HCT116 (cell line): ENCODE results near the gene PLAC8L1. TPM values are rescaled to one million over a fixed set of nuclear protein-coding genes. Genes with fewer than 3 reads are reported as not detected.
"Not testable (repeated sequence)": the region's sequence is repeated elsewhere in the genome, so short reads cannot be mapped to it uniquely, and the experiment has no call there.

Experiments used
- ATAC-seq: fragments of 200-7000 bp; cut with Tn5 transposase; 2 replicates; pipeline ENCODE4 v1.9.1; 2020; ENCODE audit warnings: mild to moderate bottlenecking, moderate library complexity
- BruUV-seq: library from RNA; stranded (reverse); fragments of 400-500 nt; replicated peaks from 2 replicates; lab custom pipeline; 2021; lab: Mats Ljungman, UMichigan
- CTCF ChIA-PET: fragments of 300-600 bp; sonication (Branson Sonifier 250); formaldehyde crosslinking; loops from one replicate; lab custom pipeline; 2021; ENCODE audit warnings: antibody characterized with exemption; lab: Charles Lee
- POLR2A ChIA-PET: fragments of 300-600, 350-600 bp; sonication (Branson Sonifier 250); formaldehyde crosslinking; loops from one replicate; lab custom pipeline; 2021; ENCODE audit warnings: antibody characterized with exemption; lab: Charles Lee
- RAD21 ChIA-PET, 2 experiments: fragments of 300-600 bp; sonication (Branson Sonifier 250); formaldehyde crosslinking; loops; one replicate each; lab custom pipeline; 2023; ENCODE audit warnings: low total read pairs in 2 of 2; ENCODE audit not compliant: uncharacterized antibody in 2 of 2, unreplicated experiment in 2 of 2, low non-redundant PET in 1 of 2; lab: Charles Lee
- DNase-seq: peaks from one replicate; pipeline ENCODE4 v3.0.0-alpha.2; 2010; ENCODE audit warnings: low read depth, low spot score
- H2AFZ ChIP-seq: fragments of 200-600 bp; shearing (Covaris generic), sonication (generic); 2 replicates; pipeline ENCODE4 v1.6.1; 2017; ENCODE audit warnings: low read depth, mixed run types, mixed read lengths, antibody characterized with exemption, low read length; ENCODE audit not compliant: poor library complexity, severe bottlenecking
- H3K27ac ChIP-seq: 2 replicates; pipeline ENCODE4 v1.5.1; 2012; ENCODE audit warnings: low read depth, low read length
- H3K27me3 ChIP-seq: fragments of 200-600 bp; sonication (generic); 2 replicates; pipeline ENCODE4 v1.6.1; 2016; ENCODE audit warnings: mixed run types, low read length, mixed read lengths; ENCODE audit not compliant: insufficient read depth
- H3K36me3 ChIP-seq, 2 experiments: fragments of 200-500 bp in 1 of 2; fragments of 200-600 bp in 1 of 2; sonication (Bioruptor generic) in 1 of 2; sonication (generic) in 1 of 2; 2 replicates each; pipeline versions ENCODE4 v1.5.1 to v1.6.1; 2014 to 2016; ENCODE audit warnings: low read length in 2 of 2, inconsistent platforms in 1 of 2, mixed read lengths in 1 of 2, mixed run types in 1 of 2; ENCODE audit not compliant: insufficient read depth in 2 of 2, control insufficient read depth in 1 of 2
- H3K4me1 ChIP-seq, 2 experiments: fragments of 200-600 bp in 1 of 2; sonication (generic) in 1 of 2; 2 replicates each; pipeline versions ENCODE4 v1.5.1 to v1.6.1; 2012 to 2017; ENCODE audit warnings: low read length in 2 of 2, inconsistent platforms in 1 of 2, mild to moderate bottlenecking in 1 of 2, mixed read lengths in 1 of 2, mixed run types in 1 of 2, moderate library complexity in 1 of 2; ENCODE audit not compliant: insufficient read depth in 2 of 2, control insufficient read depth in 1 of 2
- H3K4me2 ChIP-seq: fragments of 200-600 bp; sonication (generic); 2 replicates; pipeline ENCODE4 v1.6.1; 2017; ENCODE audit warnings: mixed run types, low read length, mixed read lengths
- H3K4me3 ChIP-seq, 2 experiments: fragments of 200-600 bp in 1 of 2; sonication (generic) in 1 of 2; replicated peaks in 1 of 2; 2 replicates each; pipeline ENCODE4 v1.5.1; 2011 to 2016; ENCODE audit warnings: low read length in 2 of 2, control low read depth in 1 of 2, low read depth in 1 of 2, mild to moderate bottlenecking in 1 of 2, mixed read lengths in 1 of 2, mixed run types in 1 of 2
- H3K79me2 ChIP-seq: fragments of 200-600 bp; sonication (generic); 2 replicates; pipeline ENCODE4 v1.6.1; 2017; ENCODE audit warnings: mild to moderate bottlenecking, mixed run types, low read length, moderate library complexity, mixed read lengths; ENCODE audit not compliant: insufficient read depth
- H3K9ac ChIP-seq: fragments of 200-600 bp; sonication (generic); 2 replicates; pipeline ENCODE4 v1.6.1; 2016; ENCODE audit warnings: low read length, mixed read lengths
- H3K9me2 ChIP-seq: fragments of 200-600 bp; sonication (generic), shearing (Covaris generic); 2 replicates; pipeline ENCODE4 v1.6.1; 2017; ENCODE audit warnings: mixed run types, mild to moderate bottlenecking, moderate library complexity; ENCODE audit not compliant: insufficient read depth
- H3K9me3 ChIP-seq, 2 experiments: fragments of 200-500 bp in 1 of 2; fragments of 200-600 bp in 1 of 2; sonication (Bioruptor generic) in 1 of 2; sonication (generic) in 1 of 2; 2 replicates each; pipeline ENCODE4 v1.6.1; 2014 to 2017; ENCODE audit warnings: low read length in 2 of 2, mixed read lengths in 2 of 2, inconsistent platforms in 1 of 2, low read depth in 1 of 2, mild to moderate bottlenecking in 1 of 2, mixed run types in 1 of 2, moderate library complexity in 1 of 2; ENCODE audit not compliant: control insufficient read depth in 1 of 2, insufficient read depth in 1 of 2
- H4K20me1 ChIP-seq: fragments of 200-600 bp; sonication (generic), shearing (Covaris generic); 2 replicates; pipeline ENCODE4 v1.6.1; 2017; ENCODE audit warnings: mixed run types, mild to moderate bottlenecking, moderate library complexity; ENCODE audit not compliant: insufficient read depth
- ELF1 ChIP-seq: IDR thresholded peaks from 2 replicates; pipeline ENCODE4 v1.6.1; 2012; ENCODE audit warnings: low read depth, borderline replicate concordance
- EZH2 ChIP-seq: fragments of 200-600 bp; sonication (generic); IDR thresholded peaks from 2 replicates; pipeline ENCODE4 v1.6.1; 2017; ENCODE audit warnings: antibody characterized with exemption, mixed run types
- FOSL1 ChIP-seq: IDR thresholded peaks from 2 replicates; pipeline ENCODE4 v1.6.1; 2012; ENCODE audit warnings: low read depth
- MAX ChIP-seq: IDR thresholded peaks from 2 replicates; pipeline ENCODE4 v1.6.1; 2012
- RAD21 ChIP-seq: IDR thresholded peaks from 2 replicates; pipeline ENCODE4 v1.6.1; 2012; ENCODE audit warnings: low read depth, mild to moderate bottlenecking
- SIN3A ChIP-seq: IDR thresholded peaks from 2 replicates; pipeline ENCODE4 v1.6.1; 2012; ENCODE audit warnings: low read depth
- SP1 ChIP-seq: IDR thresholded peaks from 2 replicates; pipeline ENCODE4 v1.6.1; 2012; ENCODE audit warnings: low read depth
- ZBTB33 ChIP-seq: IDR thresholded peaks from 2 replicates; pipeline ENCODE4 v1.6.1; 2011; ENCODE audit warnings: mild to moderate bottlenecking, low read length, moderate library complexity; ENCODE audit not compliant: insufficient replicate concordance; ENCODE audit errors: extremely low read depth
- ZFX ChIP-seq: fragments of 450-650 bp; IDR thresholded peaks from 2 replicates; pipeline ENCODE4 v1.6.1; 2017
- intact Hi-C: fragments of 100-400 bp; cut with micrococcal nuclease; formaldehyde crosslinking; loops from 2 replicates; pipeline ENCODE4 v1.10.0; 2022
- total RNA-seq: library from RNA; stranded (reverse); gene quantifications from one replicate; pipeline ENCODE4 v1.2.1, GENCODE V29; 2021; ENCODE audit not compliant: unreplicated experiment

PLAC8L1 gene
- total RNA-seq, 1 experiment from 2014 or later = 2.6 TPM

GRCh38 chr5:146111409-146111808 is 6.0 kb upstream of the PLAC8L1 start:
- H3K27me3 ChIP-seq = no peaks in the 10 kb centered on the region
- TF ChIP-seq ZBTB33 (no peak), SIN3A (no peak), EZH2 (no peak), FOSL1 (no peak)
- intact Hi-C loops = no loop called here
- no peak overlapping the region for H3K27ac ChIP-seq
- H3K4me3 ChIP-seq = no peak overlapping the region
- H3K36me3 ChIP-seq = peaks cover 12 to 15% of the 10 kb centered on the region in 2 experiments; a peak in 2 of 4 replicates
- CTCF ChIA-PET = no interaction called here
- no peaks in the 10 kb centered on the region for H3K4me1 ChIP-seq
- POLR2A ChIA-PET = no interaction called here
- RAD21 ChIA-PET = no interaction called here
- DNase-seq (no peak), ATAC-seq (no peak)
- H4K20me1 ChIP-seq = no peaks in the 10 kb centered on the region
- no peak overlapping the region for H2AFZ ChIP-seq
- no peaks in the 10 kb centered on the region for H3K9me2 ChIP-seq
- no peaks in the 10 kb centered on the region for H3K79me2 ChIP-seq
- no TSS peak for BruUV-seq
- no peaks in the 10 kb centered on the region for H3K9me3 ChIP-seq
- H3K4me2 ChIP-seq = no peak overlapping the region
- no peak overlapping the region for H3K9ac ChIP-seq

GRCh38 chr5:146109379-146109778 is 4.0 kb upstream of the PLAC8L1 start:
- Histone ChIP-seq H3K27ac (no peak overlapping the region), H2AFZ (no peak overlapping the region), H3K79me2 (no peaks in the 10 kb centered on the region), H3K4me3 (no peak overlapping the region), H3K9me2 (no peaks in the 10 kb centered on the region), H3K9ac (no peak overlapping the region), H3K36me3 (peaks cover 12 to 15% of the 10 kb centered on the region in 2 experiments; a peak in 2 of 4 replicates), H3K27me3 (no peaks in the 10 kb centered on the region), H3K4me2 (no peak overlapping the region), H4K20me1 (no peaks in the 10 kb centered on the region), H3K9me3 (no peaks in the 10 kb centered on the region), H3K4me1 (no peaks in the 10 kb centered on the region)
- BruUV-seq = no TSS peak
- intact Hi-C loops = no loop called here
- CTCF ChIA-PET = interaction anchor here (0.6 kb wide), 1 partner anchor 181 kb away, joined by 3 read pairs; no protein-coding TSS in a partner anchor
- DNase-seq (no peak), ATAC-seq (no peak)
- POLR2A ChIA-PET = interaction anchor here (0.8 kb wide), 1 partner anchor 12 kb away, joined by 3 read pairs; no protein-coding TSS in a partner anchor
- RAD21 ChIA-PET = no interaction called here
- TF ChIP-seq SP1 = no peak
- no peak for TF ChIP-seq ELF1
- TF ChIP-seq SIN3A = no peak
- TF ChIP-seq ZFX = no peak
- no peak for TF ChIP-seq MAX
- TF ChIP-seq RAD21 = no peak
- no peak for TF ChIP-seq EZH2

- peaks cover 9 to 14% of the 10 kb centered on the region in 2 experiments; a peak in 2 of 4 replicates for H3K36me3 ChIP-seq
- RAD21 ChIA-PET, BruUV-seq, H2AFZ ChIP-seq, H3K9me3 ChIP-seq, H3K9ac ChIP-seq, H3K4me2 ChIP-seq, H3K27me3 ChIP-seq, H3K4me3 ChIP-seq, H3K27ac ChIP-seq, POLR2A ChIA-PET, DNase-seq, ATAC-seq, H3K4me1 ChIP-seq, intact Hi-C loops, H3K79me2 ChIP-seq, H4K20me1 ChIP-seq, H3K9me2 ChIP-seq: not testable (repeated sequence)
- CTCF ChIA-PET = interaction anchor here (0.6 kb wide), 1 partner anchor 182 kb away, joined by 3 read pairs; no protein-coding TSS in a partner anchor
Observed at GRCh38 chr5:146108870-146109269, 3.5 kb upstream of the PLAC8L1 start.
